ENCODE results near the gene TMEM255B. TPM values are rescaled to one million over a fixed set of nuclear protein-coding genes. Genes with fewer than 3 reads are reported as not detected.
A peak's percentile ranks its signal among the peaks of the same experiment; 100 is the strongest.

The TMEM255B gene
- total and polyA plus RNA-seq, 9 donors = 0.60 to 18.6 (median 7.9) TPM

DNA sequence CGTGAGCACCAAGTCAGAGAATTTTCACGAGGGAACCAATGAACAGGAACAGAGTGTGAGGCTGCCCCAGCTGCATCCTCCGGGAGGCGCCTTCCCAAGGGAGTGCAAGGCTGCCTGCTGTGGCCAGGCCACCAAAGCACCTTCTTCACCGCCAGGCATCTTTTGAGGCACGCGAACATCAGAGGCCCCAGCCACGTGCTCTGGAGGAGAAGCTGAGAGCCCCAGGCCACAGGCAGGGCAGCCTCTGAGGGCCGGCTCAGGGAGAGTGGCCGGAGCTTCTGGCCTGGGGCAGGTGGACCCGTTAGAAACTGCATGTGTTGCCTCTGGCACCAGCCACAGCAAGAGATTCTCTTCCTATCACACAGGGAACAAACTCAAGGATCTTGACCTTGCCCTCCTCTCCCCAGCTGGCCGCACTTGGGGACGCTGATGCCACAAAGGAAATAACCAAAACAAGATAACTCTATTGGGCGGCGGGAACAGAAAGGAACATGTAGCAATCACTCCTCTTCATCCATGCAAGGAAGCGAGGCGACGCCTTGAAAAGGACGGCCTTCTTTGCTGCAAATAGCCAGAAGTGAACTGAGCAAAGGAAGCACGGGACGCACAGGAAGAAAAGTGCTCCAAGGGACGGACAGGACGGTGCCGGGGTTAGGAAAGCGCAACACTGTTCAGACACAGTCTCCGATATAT, 85.0 kb downstream of the TMEM255B start:
- TF ChIP-seq POLR2A (IDR thresholded peaks at IDR 0.05) (no peak), EP300 (IDR thresholded peaks at IDR 0.05) (no peak)
- TF ChIP-seq, protein P1, sequence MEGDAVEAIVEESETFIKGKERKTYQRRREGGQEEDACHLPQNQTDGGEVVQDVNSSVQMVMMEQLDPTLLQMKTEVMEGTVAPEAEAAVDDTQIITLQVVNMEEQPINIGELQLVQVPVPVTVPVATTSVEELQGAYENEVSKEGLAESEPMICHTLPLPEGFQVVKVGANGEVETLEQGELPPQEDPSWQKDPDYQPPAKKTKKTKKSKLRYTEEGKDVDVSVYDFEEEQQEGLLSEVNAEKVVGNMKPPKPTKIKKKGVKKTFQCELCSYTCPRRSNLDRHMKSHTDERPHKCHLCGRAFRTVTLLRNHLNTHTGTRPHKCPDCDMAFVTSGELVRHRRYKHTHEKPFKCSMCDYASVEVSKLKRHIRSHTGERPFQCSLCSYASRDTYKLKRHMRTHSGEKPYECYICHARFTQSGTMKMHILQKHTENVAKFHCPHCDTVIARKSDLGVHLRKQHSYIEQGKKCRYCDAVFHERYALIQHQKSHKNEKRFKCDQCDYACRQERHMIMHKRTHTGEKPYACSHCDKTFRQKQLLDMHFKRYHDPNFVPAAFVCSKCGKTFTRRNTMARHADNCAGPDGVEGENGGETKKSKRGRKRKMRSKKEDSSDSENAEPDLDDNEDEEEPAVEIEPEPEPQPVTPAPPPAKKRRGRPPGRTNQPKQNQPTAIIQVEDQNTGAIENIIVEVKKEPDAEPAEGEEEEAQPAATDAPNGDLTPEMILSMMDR (IDR thresholded peaks at IDR 0.05) = no peak
- Histone ChIP-seq H3K27ac (no peak overlapping the region), H3K9me3 (no peaks in the 10 kb centered on the region), H3K4me3 (no peak overlapping the region), H3K36me3 (no peaks in the 10 kb centered on the region), H3K4me1 (ENCODE audit: insufficient read depth) (peaks cover 1% of the 10 kb centered on the region), H3K27me3 (no peaks in the 10 kb centered on the region)
- peak in 2 of 5 donors; percentile 11 to 29 for DNase-seq
- WGBS, 3 donors = 79 to 85% (median 80%) methylated on average over 23 to 26 of the region's 26 CpGs
- intact Hi-C loops (cut with DNase I) = no loop called here

DNA sequence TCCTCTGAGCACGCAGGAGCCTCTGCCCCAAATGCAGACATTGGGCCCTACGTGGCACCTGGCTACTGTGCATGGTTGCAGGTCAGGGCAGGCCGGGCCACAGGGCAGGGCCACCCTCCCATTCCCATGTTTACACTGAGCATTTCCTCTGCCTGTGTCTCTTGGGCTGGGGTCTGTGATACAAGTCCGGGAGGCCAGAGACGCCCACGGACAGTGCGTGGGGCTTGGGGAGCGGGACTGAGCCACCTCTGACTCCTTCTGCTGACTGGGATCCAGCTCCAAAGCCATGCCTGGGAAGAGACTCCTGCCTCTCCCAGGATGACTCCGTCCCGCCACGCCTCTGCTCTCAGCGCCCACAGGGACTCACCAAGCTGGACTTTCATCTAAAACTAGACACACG, 86.0 kb downstream of the TMEM255B start:
- TF ChIP-seq POLR2A (IDR thresholded peaks at IDR 0.05) (no peak), EP300 (IDR thresholded peaks at IDR 0.05) (no peak)
- TF ChIP-seq, protein P1 (IDR thresholded peaks at IDR 0.05) = no peak
- peak in 2 of 5 donors; percentile 16 to 30 for DNase-seq
- Histone ChIP-seq H3K4me1 (ENCODE audit: insufficient read depth) (no peaks in the 10 kb centered on the region), H3K4me3 (no peak overlapping the region), H3K27me3 (no peaks in the 10 kb centered on the region), H3K27ac (no peak overlapping the region), H3K9me3 (no peaks in the 10 kb centered on the region), H3K36me3 (no peaks in the 10 kb centered on the region)
- 86 to 93% (median 90%) methylated on average over 13 of the region's 13 CpGs for WGBS, 3 donors
- intact Hi-C loops (cut with DNase I) = no loop called here

DNA sequence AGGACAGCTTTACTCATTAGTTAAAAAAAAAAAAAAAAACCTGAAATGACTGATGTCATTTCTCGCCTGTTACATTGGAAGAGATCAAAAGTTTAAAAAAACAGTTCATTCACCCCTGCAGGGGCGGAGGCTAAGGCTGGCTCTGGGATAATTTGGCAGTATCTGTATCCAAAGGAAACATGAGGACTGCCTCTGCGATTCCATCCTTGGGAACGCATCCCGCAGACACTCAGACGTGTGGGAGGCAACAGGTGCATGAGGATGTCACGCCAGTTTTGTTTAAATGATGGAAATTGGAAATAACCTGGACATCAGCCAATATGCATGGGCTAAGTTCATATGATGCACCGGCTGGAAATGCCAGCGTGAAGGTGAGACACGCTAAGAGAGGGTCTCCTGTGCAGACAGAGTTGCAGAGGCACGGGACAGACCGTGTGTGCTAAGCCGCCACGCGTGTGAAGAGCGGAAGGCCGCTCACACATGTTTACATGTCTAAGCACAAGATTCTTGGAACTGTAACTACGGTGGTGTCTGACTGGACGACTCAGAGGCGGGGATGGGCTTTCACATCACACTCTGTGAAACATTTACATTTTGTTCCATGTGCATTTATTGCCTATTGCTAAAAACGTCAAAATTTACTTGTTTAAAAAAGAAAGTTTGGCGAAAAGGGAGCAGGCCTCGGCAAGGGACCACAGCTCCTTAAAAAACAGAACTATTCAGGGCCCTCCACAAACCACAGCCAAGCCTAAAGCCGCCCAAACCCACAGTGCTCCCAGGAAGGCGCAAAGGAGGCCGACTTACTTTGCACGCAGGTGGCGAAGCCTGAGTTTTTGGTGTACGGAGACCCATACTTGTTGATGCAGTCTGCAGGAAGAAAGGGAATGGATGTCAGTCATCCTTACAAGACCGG, 87.0 kb downstream of the TMEM255B start:
- TF ChIP-seq POLR2A (IDR thresholded peaks at IDR 0.05) (no peak), EP300 (IDR thresholded peaks at IDR 0.05) (no peak)
- TF ChIP-seq, protein P1 (IDR thresholded peaks at IDR 0.05) = no peak
- Histone ChIP-seq H3K27ac (no peak overlapping the region), H3K9me3 (no peaks in the 10 kb centered on the region), H3K27me3 (no peaks in the 10 kb centered on the region), H3K4me1 (ENCODE audit: insufficient read depth) (no peaks in the 10 kb centered on the region), H3K36me3 (no peaks in the 10 kb centered on the region), H3K4me3 (no peak overlapping the region)
- 83 to 90% (median 84%) methylated on average over 30 of the region's 30 CpGs for WGBS, 3 donors
- intact Hi-C loops (cut with DNase I) = no loop called here
- DNase-seq = peak in 1 of 5 donors; percentile 15

DNA sequence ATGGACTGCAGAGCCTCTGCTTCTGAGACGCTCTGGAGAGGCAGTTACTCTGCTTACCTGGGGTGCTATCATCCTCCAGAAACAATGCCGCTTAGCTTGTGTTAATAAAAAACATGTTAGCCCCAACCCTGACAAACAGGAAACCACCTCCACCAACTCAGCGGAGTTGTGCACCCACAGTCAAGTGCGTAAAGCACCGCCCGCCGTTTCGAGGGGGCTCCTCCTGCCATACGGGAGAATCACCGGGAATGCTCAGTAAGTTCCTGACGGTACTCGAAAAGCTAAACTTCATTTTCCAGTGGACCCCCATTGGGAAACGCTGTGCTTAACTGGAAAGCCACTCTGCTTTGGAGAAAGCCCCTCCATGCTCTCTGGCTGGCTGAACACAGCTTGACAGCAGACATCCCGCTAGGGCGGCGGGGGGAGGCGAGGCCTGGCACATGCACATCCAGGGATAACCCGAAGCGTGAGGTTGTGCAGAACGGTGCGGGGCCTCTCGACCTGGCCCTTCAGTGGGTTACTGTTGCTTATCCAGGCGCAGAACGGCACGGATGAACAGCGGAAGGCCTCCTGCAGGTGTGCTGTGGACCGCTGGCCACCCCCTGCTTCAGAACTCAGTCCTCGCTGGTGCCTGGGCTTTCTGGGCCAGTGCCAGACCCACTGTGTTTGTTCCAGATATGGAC, 87.8 kb downstream of the TMEM255B start:
- intact Hi-C loops (cut with DNase I) = no loop called here
- Histone ChIP-seq H3K27ac (no peak overlapping the region), H3K27me3 (no peaks in the 10 kb centered on the region), H3K36me3 (no peaks in the 10 kb centered on the region), H3K9me3 (no peaks in the 10 kb centered on the region), H3K4me1 (ENCODE audit: insufficient read depth) (no peaks in the 10 kb centered on the region), H3K4me3 (no peak overlapping the region)
- DNase-seq = peak in 3 of 5 donors; percentile 8 to 20 (median 17)
- 91 to 96% (median 94%) methylated on average over 28 of the region's 28 CpGs for WGBS, 3 donors
- TF ChIP-seq, protein P1 (IDR thresholded peaks at IDR 0.05) = no peak
- TF ChIP-seq EP300 (IDR thresholded peaks at IDR 0.05) (no peak), POLR2A (IDR thresholded peaks at IDR 0.05) (no peak)
